ENCODE measurements around the gene PALLD.

The PALLD gene

GRCh38 chr4:168633496-168633895, 136.6 kb downstream of the PALLD start:
- no peaks in the 10 kb centered on the region for H3K36me3 Mint-ChIP-seq (ENCODE audit: low read depth)
- H3K9me3 Mint-ChIP-seq = no peaks in the 10 kb centered on the region
- H3K4me3 Mint-ChIP-seq = no peak overlapping the region
- peaks cover 15% of the 10 kb centered on the region for H3K4me1 Mint-ChIP-seq (ENCODE audit: low read depth)
- H3K27ac Mint-ChIP-seq = no peak overlapping the region
- peaks cover 72% of the 10 kb centered on the region for H3K27me3 Mint-ChIP-seq
- DNase-seq = no peak

- H3K4me3 Mint-ChIP-seq = no peak overlapping the region
- no peak overlapping the region for H3K27ac Mint-ChIP-seq
- no peak for DNase-seq
- H3K4me1 Mint-ChIP-seq (ENCODE audit: low read depth) = peaks cover 15% of the 10 kb centered on the region
- peaks cover 69% of the 10 kb centered on the region for H3K27me3 Mint-ChIP-seq
- H3K36me3 Mint-ChIP-seq (ENCODE audit: low read depth) = no peaks in the 10 kb centered on the region
- no peaks in the 10 kb centered on the region for H3K9me3 Mint-ChIP-seq
Measured at GRCh38 chr4:168634276-168634802, 137.5 kb downstream of the PALLD start.

DNA sequence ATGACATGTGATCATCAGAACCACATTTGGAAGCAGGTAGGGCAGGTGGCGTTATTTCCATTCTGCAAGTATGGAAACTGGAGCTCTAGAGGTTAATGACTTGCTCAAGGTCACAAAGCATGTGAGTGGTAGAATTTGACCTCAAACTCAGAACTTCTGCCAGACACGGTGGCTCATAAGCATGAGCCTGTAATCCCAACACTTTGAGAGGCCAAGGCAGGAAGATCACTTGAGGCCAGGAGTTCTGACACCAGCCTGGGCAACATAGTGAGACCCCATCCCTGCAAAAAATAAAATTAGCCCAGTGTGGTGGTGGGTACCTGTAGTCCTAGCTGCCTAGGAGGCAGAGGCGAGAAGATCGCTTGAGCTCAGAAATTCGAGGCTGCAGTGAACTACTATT, 139.2 kb downstream of the PALLD start:
- H3K4me3 Mint-ChIP-seq = no peak overlapping the region

DNA sequence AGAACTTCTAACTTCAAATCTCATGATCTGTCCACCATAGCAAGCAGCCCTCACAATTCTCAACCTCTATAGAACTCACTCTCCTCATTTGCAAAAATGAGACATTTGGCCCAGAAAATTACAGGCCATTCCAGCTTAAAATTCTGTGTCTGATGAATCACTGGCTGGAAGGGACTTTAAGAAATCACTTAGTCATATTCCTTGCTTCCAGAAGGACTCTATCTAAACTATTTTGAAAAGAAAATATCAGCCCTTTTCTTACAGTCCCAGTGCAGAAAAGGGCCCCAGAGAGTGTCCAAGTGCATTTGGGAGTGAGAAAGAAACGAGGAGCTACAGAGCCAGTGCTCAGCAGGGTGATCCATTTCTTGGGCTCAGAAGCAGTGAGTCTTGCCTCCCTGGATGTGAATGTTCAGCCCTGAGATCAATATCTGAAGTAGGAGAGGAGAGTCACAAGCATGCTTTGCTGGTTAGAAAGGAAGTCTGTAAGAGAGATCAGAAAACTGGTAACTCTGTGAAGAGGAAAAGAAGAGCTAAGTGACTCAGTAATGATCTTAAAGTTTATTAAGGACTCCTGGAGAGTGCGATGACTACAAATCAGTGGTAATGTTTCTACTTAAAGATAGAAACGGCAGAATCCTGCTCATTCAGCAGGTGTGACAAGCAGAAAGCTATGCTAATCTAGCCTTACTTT, 139.8 kb downstream of the PALLD start:
- H3K9me3 Mint-ChIP-seq = no peaks in the 10 kb centered on the region
- no peak overlapping the region for H3K4me3 Mint-ChIP-seq
- H3K4me1 Mint-ChIP-seq (ENCODE audit: low read depth) = peaks cover 7% of the 10 kb centered on the region
- H3K36me3 Mint-ChIP-seq (ENCODE audit: low read depth) = no peaks in the 10 kb centered on the region
- no peak overlapping the region for H3K27ac Mint-ChIP-seq
- no peak for DNase-seq
- peaks cover 50% of the 10 kb centered on the region for H3K27me3 Mint-ChIP-seq

More for the DNA sequence above, 139.2 kb downstream of the PALLD start:
- Mint-ChIP-seq H3K27ac (no peak overlapping the region), H3K9me3 (no peaks in the 10 kb centered on the region), H3K4me1 (ENCODE audit: low read depth) (peaks cover 12% of the 10 kb centered on the region), H3K27me3 (peaks cover 53% of the 10 kb centered on the region), H3K36me3 (ENCODE audit: low read depth) (no peaks in the 10 kb centered on the region)
- no peak for DNase-seq

DNA sequence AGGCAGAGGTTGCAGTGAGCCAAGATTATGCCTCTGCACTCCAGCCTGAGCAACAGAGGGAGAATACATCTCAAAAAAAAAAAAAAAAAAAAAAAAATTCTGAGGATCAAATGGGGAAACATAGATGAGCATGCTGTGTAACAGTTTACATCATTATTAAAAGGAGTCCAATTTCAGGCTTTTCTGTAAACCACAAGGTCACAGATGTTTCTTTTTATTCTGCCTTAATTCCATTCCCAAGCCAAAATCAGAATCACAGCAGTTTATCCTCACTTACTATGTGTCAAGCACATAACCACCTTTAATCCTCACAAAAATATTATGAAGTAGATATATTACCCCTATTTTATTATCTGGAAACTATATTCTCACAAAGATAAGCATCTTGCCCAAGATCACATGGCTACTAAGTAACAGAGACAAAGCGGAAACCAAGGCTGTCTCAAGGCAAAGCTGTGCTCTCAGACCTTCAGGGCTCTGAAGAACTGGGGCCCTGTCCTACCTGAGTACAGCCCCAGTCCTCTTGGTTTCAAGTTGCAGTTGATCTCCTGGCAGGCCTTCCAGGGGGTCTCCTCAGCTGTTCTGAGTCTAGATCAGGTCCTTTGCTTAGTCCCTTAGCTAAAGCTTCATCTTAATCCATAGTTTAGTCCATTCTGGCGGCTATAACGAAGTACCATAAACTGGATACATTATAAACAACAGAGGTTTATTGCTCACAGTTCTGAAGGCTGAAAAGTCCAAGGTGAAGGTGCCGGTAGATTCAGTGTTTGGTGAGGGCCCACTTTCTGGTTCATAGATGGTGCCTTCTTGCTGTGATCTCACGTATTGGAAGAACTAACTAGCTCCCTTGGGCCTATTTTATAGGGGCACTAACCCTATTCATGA, 141.3 kb downstream of the PALLD start:
- H3K4me1 Mint-ChIP-seq (ENCODE audit: low read depth) = peaks cover 2% of the 10 kb centered on the region
- H3K27ac Mint-ChIP-seq = no peak overlapping the region
- peaks cover 39% of the 10 kb centered on the region for H3K27me3 Mint-ChIP-seq
- H3K36me3 Mint-ChIP-seq (ENCODE audit: low read depth) = no peaks in the 10 kb centered on the region
- no peaks in the 10 kb centered on the region for H3K9me3 Mint-ChIP-seq
- no peak for DNase-seq
- H3K4me3 Mint-ChIP-seq = no peak overlapping the region

- Mint-ChIP-seq H3K9me3 (no peaks in the 10 kb centered on the region), H3K4me3 (no peak overlapping the region), H3K4me1 (ENCODE audit: low read depth) (no peaks in the 10 kb centered on the region), H3K27me3 (peaks cover 34% of the 10 kb centered on the region), H3K36me3 (ENCODE audit: low read depth) (no peaks in the 10 kb centered on the region), H3K27ac (no peak overlapping the region)
- DNase-seq = no peak
Measured at GRCh38 chr4:168639914-168640313, 143.1 kb downstream of the PALLD start.

DNA sequence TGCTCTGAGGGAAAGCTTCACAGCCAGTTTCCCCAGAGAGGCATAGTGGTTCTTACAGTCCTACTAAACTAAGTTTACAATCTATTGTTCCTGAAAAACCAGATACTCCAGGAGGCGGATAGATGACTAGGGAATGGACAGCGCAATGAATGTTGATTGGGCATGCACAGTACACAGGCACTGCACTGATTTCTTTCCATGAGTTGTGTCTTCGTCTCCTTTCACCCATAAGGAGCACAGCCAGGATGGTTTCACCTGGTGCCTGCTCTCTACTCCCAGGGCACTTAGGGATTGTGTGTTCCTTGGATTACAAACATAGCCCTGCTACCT, 144.9 kb downstream of the PALLD start:
- H3K27ac Mint-ChIP-seq = no peak overlapping the region
- H3K27me3 Mint-ChIP-seq = peaks cover 28% of the 10 kb centered on the region
- DNase-seq = no peak
- no peaks in the 10 kb centered on the region for H3K9me3 Mint-ChIP-seq
- H3K36me3 Mint-ChIP-seq (ENCODE audit: low read depth) = no peaks in the 10 kb centered on the region
- no peak overlapping the region for H3K4me3 Mint-ChIP-seq
- H3K4me1 Mint-ChIP-seq (ENCODE audit: low read depth) = no peaks in the 10 kb centered on the region

GRCh38 chr4:168642591-168642990, 145.7 kb downstream of the PALLD start:
- Mint-ChIP-seq H3K9me3 (no peaks in the 10 kb centered on the region), H3K4me1 (ENCODE audit: low read depth) (no peaks in the 10 kb centered on the region), H3K36me3 (ENCODE audit: low read depth) (no peaks in the 10 kb centered on the region), H3K27ac (no peak overlapping the region), H3K4me3 (no peak overlapping the region), H3K27me3 (peaks cover 28% of the 10 kb centered on the region)
- no peak for DNase-seq

GRCh38 chr4:168643111-168643795, 146.4 kb downstream of the PALLD start:
- Mint-ChIP-seq H3K27me3 (peaks cover 28% of the 10 kb centered on the region), H3K9me3 (no peaks in the 10 kb centered on the region), H3K27ac (no peak overlapping the region), H3K4me1 (ENCODE audit: low read depth) (no peaks in the 10 kb centered on the region), H3K4me3 (no peak overlapping the region), H3K36me3 (ENCODE audit: low read depth) (no peaks in the 10 kb centered on the region)
- no peak for DNase-seq

DNA sequence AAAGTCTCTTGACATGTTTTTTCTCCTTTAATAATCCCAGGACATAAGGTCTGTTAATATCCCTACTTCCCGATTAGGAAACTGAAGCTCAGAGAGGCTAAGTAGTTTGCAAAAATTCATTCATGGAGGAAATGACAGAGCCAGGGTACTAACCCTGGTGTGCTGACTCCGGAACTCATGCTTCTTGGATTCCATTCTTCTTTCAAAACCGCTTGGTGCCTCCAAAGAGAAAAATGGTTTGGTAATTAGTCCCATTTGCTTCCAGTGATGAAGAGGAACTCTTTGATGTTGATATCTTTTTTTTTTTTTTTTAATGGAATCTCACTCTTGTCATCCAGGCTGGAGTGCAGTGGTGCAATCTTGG, 146.9 kb downstream of the PALLD start:
- DNase-seq = no peak
- H3K27ac Mint-ChIP-seq = no peak overlapping the region
- no peaks in the 10 kb centered on the region for H3K36me3 Mint-ChIP-seq (ENCODE audit: low read depth)
- peaks cover 30% of the 10 kb centered on the region for H3K27me3 Mint-ChIP-seq
- H3K4me1 Mint-ChIP-seq (ENCODE audit: low read depth) = no peaks in the 10 kb centered on the region
- H3K4me3 Mint-ChIP-seq = no peak overlapping the region
- H3K9me3 Mint-ChIP-seq = no peaks in the 10 kb centered on the region

DNA sequence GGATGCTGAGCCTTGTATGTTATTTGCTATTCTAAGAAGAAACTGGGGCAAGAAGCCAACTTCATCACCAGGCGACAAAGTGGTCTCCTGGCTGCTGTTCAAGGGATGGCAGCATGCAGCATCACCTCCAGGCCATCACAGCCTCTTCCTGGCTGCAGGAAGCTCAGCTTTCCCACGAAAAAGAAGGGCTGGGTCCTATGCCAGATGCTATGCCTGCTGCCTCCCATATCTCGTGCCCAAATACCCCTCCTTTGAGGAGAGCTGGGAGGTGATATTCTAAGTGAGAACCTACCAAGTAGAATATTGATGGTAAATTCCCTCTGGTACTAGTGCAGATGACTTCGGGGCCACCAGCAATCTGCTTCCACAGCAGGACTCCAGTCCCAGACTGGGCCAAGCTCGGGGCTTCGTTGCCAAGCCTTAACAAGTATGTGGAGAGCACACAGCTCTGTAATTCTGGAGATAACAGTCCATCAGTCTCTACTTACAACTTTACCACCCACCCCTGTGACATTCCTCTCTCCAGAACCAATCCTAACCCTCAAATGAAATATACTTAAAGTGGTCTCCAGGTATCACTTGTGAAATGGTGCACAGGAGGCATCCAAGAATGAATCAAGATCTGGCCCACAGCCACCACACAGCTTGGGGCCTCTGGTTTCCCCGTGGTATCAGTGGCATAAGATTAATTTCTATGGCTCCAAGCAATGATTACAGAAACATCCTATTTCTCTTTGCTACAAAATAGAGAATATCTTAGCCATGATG, 149.3 kb downstream of the PALLD start:
- DNase-seq = no peak
- no peak overlapping the region for H3K27ac Mint-ChIP-seq
- peaks cover 35% of the 10 kb centered on the region for H3K27me3 Mint-ChIP-seq
- no peaks in the 10 kb centered on the region for H3K9me3 Mint-ChIP-seq
- no peaks in the 10 kb centered on the region for H3K4me1 Mint-ChIP-seq (ENCODE audit: low read depth)
- H3K36me3 Mint-ChIP-seq (ENCODE audit: low read depth) = no peaks in the 10 kb centered on the region
- H3K4me3 Mint-ChIP-seq = no peak overlapping the region

DNA sequence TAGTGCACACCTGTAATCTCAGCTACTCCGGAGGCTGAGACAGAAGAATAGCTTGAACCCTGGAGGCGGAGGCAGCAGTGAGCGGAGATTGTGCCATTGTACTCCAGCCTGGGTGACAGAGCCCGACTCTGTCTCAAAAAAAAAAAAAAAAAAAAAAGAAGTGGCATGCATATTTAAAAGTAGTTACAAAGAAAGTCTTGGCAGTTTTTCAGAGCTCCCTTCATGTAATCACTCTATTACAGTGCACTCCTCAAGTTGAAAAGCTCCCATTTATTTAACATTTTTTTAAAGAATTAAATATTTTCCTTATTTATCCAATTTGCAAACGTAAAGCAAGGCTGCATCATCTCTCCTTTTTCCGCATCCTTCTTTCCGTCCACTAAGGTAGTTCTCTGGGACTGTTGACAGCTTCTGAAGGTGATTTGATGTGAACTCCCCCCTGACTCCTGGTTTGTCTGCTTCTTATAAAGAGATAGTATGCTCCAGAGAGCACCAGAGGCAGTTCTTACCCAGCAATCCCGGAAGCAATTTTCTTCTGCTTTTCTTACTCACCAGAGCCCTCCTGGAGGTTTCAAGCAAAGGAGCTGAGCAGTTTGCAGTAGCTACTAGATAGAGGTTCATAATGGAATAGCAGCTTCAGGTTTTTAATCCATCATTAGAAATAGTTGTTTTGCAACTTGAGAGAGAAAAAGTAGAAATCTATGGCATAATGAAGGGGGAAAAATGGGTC, 151.0 kb downstream of the PALLD start:
- no peak for DNase-seq
- Mint-ChIP-seq H3K27me3 (peaks cover 36% of the 10 kb centered on the region), H3K4me3 (no peak overlapping the region), H3K27ac (no peak overlapping the region), H3K4me1 (ENCODE audit: low read depth) (no peaks in the 10 kb centered on the region), H3K36me3 (ENCODE audit: low read depth) (no peaks in the 10 kb centered on the region), H3K9me3 (no peaks in the 10 kb centered on the region)

DNA sequence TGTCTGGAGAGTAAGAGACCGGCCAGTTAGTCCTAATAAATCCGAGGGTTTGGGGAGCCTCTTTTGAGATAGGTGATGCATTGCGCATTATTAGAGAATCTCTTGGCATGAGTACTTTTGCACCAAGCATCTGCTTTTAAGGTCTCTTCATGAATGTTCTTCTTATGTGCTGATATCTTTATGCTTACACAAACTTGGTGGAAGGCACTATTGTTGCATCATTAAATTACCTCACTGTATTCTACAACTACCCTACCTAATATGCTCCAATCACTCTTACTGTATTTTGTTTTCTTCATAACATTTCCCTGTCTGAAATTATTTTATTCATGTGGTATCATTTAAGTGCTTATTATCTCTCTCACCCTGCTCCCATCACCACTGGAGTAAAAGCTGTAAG, 151.6 kb downstream of the PALLD start:
- Mint-ChIP-seq H3K9me3 (no peaks in the 10 kb centered on the region), H3K27ac (no peak overlapping the region), H3K4me3 (no peak overlapping the region), H3K4me1 (ENCODE audit: low read depth) (no peaks in the 10 kb centered on the region), H3K27me3 (peaks cover 34% of the 10 kb centered on the region), H3K36me3 (ENCODE audit: low read depth) (no peaks in the 10 kb centered on the region)
- no peak for DNase-seq

- no peaks in the 10 kb centered on the region for H3K9me3 Mint-ChIP-seq
- DNase-seq = no peak
- H3K36me3 Mint-ChIP-seq (ENCODE audit: low read depth) = no peaks in the 10 kb centered on the region
- H3K27me3 Mint-ChIP-seq = peaks cover 36% of the 10 kb centered on the region
- H3K4me3 Mint-ChIP-seq = no peak overlapping the region
- no peak overlapping the region for H3K27ac Mint-ChIP-seq
- H3K4me1 Mint-ChIP-seq (ENCODE audit: low read depth) = no peaks in the 10 kb centered on the region
Measured at GRCh38 chr4:168648929-168649328, 152.1 kb downstream of the PALLD start.
